ENCODE measurements around the gene CNPY4.

The CNPY4 gene

DNA sequence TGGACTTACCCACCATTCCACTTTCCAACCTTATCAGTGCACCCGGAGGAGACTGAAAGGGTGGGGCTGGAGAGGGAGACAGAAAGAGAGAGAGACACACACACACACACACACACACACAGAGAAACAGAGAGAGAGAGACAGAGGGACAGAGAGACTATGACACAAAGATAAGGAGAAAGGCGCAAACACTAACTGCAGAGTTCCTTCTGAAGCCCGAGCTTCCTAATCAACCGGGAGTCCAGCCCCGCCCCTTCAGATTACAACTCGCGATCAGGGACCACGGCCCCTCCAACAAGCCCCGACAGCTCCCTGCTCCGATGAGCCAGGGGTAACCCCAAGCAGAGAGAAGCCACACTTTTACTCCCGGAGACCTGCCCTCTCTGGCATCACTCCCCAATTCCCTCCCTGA lies 48.5 kb downstream of the CNPY4 start:
- no peak for DNase-seq (ENCODE audit: low spot score)

DNA sequence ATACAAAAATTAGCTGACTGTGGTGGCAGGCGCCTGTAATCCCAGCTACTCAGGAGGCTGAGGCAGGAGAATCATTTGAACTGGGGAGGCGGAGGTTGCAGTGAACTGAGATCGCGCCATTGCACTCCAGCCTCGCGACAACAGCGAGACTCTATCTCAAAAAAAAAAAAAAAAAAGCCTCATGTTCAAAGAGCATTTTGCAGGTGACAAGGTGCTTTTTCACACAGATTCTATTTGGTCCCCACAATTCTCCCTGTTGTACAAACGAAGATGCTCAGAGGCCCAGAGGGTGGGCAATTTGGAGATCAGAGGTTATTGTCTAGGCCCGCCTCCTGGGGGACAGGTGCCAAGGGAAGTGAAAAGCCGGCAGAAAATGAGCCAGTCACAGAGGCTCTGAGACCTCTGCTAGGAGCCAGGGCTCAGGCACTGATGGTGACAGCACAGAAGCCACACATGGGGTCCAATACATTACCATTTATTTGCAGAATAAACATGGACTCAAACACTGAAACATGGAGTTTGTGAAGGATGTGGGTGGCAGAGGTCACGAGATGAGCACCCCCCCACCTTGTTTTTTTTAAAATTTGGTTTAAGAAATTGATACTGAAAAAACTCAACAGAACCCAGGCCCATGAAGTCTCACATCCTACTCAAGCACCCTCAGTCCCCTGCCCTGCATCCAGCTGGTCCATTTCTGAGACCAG lies 49.9 kb downstream of the CNPY4 start:
- DNase-seq (ENCODE audit: low spot score) = no peak

DNA sequence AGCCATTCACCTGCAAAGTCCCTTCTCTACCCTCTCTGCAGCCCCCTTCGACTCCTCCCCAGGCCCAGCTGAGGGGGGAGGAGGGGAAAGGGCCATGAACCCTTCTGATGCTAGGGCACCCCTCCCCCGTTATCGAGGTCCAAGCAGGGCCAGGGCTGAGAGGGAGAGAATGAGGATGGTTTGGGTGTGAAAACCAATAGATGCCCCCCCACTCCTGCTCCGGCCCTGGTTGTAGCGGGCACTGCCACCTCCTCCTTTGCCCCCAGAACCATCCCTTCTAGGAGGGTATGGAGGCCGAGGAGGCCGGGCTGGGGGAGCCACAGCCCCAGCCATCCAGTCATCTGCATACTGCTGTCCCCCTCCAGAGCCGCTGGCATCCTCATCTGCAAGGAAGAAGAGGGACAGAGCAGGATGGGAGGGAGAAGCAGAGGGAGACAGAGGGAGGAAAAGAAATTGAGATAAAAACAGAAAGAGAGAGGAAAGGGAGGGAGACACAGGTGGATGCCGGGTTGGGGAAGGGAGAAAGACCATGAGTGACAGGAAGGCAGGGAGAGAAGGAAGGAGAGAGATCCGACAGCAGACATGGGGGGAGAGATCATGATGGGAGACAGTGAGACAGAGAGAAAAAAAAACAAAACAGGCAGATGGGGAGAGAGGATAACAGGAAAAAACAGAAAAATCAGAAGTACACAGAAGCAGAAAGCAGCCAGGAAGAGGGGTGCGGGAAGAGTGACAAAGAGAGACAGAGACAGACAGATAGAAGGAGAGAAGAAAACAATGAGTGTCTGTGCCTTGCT lies 50.9 kb downstream of the CNPY4 start:
- no peak for DNase-seq (ENCODE audit: low spot score)

DNA sequence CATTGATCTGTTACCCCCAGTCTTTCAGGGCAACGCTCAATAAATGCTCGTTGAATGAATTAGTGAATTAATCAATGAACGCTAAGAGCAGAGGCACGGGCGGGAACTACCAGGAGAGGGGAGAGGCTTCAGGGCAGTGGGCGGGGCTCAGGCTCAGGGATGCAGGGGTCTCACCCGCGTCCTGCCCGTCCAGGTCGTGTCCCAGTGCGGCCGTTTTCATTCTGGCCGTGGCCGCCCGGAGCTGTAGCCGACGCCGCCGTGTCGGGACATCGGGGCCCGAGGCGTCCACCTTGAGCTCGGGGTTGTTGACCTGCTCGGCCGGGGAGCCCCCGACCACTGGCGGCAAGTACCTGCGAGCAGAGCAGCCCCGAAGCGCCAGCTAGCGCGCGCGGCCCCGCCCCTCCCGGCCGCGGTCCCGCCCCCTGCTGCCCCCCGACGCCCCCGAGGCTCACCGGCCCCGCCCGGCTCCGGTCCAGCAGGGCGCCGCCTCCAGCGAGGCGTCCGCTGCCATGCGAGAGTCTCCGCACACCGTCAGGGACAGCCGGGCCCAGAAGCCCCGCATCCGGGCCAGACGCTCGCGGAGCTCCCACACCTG lies 51.8 kb downstream of the CNPY4 start:
- DNase-seq (ENCODE audit: low spot score) = peak; percentile 79

DNA sequence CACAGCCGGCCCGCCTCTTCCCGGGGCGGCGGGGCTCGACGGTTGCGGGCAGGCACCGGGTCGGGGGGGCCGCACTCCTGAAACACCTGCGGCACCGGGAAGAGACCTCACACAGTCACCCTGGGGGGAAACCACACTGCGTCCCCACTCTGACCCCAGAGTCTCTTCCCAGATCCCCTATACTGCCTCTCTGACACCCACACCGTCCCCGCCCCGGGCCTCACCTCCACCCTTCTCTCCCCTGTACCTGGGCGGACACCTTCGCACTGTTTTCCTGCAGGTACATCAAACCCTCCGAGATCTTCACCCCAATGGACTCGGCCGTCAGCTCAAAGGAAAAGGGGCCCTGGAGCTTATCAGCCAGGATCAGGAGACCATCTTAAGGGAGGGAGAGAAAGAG lies 52.4 kb downstream of the CNPY4 start:
- no peak for DNase-seq (ENCODE audit: low spot score)

DNA sequence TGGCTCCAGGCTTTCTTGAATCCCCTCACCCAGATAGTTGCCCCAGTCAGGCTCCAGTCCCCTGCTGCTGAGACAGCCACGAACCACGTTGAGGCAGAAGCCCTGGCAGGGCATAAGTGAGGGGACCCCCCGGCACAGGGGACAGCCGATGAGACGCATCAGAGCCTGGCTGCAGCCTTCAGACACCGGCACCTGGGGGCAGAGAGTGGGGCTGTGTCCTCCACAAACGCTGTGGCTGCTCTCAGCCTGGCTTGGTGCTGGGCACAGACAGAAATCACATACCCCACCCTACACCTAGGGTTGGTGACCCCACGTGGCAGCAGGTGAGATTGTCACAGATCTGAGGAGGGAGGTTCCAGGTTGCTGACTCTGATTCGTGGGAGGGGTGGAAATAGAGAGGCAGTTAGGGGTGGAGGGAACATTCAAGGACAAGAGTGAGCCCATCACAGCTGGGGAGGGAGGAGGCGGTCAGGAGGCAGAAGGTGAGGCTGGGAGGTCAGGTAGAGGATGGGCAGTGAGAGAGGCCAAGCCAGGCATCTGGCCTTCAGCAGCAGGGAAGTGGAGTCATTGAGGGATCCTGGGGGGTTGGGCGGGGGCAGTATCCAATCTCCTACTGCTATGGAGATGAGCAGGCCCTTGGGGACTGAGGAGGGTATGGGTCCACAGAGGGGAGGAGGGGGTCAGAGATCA lies 54.5 kb downstream of the CNPY4 start:
- no peak for DNase-seq (ENCODE audit: low spot score)

DNA sequence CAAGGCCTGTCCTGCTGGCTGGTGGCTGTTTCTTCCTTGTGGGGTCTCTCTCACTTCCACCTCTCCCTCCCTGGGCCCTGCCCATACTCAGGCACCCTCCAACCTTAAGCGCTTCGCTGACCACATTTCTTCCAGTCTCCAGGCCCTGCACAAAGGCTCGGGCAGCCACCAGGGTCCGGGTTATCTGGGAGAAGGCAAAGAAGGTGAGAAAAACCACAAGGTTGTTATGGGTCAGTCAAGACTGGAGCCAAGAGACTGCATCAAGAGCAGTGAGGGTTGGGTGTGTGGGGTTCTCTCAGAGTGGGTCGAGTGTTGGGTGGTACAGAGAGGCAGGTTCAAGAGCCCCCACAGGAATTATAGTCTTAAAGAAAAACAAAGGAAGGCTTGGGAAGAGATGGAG lies 55.1 kb downstream of the CNPY4 start:
- DNase-seq (ENCODE audit: low spot score) = no peak
